KG1 (cell line): ENCODE data around the gene TTLL7.

Source experiments
- DNase-seq: peaks from one replicate; lab custom pipeline; 2025; lab: John Stamatoyannopoulos, UW

The TTLL7 gene, protein sequence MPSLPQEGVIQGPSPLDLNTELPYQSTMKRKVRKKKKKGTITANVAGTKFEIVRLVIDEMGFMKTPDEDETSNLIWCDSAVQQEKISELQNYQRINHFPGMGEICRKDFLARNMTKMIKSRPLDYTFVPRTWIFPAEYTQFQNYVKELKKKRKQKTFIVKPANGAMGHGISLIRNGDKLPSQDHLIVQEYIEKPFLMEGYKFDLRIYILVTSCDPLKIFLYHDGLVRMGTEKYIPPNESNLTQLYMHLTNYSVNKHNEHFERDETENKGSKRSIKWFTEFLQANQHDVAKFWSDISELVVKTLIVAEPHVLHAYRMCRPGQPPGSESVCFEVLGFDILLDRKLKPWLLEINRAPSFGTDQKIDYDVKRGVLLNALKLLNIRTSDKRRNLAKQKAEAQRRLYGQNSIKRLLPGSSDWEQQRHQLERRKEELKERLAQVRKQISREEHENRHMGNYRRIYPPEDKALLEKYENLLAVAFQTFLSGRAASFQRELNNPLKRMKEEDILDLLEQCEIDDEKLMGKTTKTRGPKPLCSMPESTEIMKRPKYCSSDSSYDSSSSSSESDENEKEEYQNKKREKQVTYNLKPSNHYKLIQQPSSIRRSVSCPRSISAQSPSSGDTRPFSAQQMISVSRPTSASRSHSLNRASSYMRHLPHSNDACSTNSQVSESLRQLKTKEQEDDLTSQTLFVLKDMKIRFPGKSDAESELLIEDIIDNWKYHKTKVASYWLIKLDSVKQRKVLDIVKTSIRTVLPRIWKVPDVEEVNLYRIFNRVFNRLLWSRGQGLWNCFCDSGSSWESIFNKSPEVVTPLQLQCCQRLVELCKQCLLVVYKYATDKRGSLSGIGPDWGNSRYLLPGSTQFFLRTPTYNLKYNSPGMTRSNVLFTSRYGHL

DNA sequence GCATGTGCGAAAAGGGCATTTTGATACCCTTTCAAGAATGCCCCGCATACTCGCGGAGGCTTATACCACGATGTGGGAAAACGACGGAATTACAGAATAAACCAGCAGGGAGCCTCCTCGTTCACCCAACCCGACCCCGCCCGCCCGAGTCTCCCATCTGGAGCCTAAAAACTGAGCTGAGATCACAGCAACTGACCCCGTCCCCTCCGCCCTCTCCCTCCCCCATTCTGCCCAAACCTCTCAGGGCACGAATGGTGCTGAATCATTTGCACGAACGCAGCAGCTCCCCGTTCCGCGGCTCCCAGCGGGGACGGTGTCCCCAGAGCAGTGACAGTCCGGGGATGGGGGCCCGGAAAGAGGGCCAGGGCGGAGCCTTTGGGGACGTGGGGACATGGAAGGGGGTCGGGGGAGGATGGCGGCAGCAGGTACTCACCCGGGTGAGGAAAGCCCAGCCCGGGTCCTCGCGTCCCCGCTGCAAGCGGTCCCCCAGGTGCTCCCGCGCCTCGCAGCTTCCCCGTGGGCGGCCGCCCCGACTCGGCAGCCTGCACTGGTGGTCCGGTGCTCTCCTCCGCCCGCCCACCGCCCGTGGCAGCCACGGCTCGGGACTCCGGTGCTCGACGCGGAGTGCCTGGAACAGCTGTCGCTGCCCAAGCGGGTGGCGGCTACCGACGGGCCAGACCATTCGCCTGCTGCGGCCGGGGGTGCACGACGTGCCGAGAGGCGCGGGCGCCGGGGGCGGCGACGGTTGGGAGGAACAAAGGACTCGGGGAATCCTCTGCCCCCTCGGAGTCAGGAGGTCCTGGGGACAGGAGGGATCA lies at the start of gene TTLL7:
TSS of gene TTLL7 (minus strand) at position 635 of the 818 bp plus-strand sequence. CDS start 46,921 bp downstream, outside the sequence.
- peak; percentile 25 for DNase-seq

DNA sequence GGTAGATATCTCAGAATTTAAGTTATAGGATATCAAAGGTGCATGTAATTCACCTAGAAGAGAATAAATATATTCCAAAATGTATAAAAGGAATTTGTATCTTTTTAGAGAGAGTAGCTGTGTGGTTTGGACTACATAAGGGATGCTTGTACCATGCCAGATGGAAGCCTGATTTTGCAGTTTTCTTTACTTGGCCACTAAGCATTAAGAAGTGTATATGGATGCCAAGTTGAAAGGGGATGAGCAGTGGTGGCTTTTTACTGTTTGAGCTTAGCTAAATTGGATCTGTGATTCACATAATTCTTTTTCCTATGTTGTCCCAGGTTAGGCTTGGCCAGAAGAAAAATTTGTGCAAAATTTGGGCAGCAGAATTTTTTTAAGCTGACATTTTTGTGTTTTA lies 43.5 kb upstream of the TTLL7 start:
- DNase-seq = no peak

- no peak for DNase-seq
Observed at GRCh38 chr1:84037758-84038611, 39.1 kb upstream of the TTLL7 start.

GRCh38 chr1:84031802-84032327 lies 32.9 kb upstream of the TTLL7 start:
- DNase-seq = no peak

GRCh38 chr1:84027368-84027767 lies 28.4 kb upstream of the TTLL7 start:
- no peak for DNase-seq

GRCh38 chr1:84025966-84026365 lies 27.0 kb upstream of the TTLL7 start:
- DNase-seq = no peak

- no peak for DNase-seq
Observed at GRCh38 chr1:84021822-84022221, 22.9 kb upstream of the TTLL7 start.

- DNase-seq = no peak
Observed at GRCh38 chr1:84020151-84020550, 21.2 kb upstream of the TTLL7 start.

DNA sequence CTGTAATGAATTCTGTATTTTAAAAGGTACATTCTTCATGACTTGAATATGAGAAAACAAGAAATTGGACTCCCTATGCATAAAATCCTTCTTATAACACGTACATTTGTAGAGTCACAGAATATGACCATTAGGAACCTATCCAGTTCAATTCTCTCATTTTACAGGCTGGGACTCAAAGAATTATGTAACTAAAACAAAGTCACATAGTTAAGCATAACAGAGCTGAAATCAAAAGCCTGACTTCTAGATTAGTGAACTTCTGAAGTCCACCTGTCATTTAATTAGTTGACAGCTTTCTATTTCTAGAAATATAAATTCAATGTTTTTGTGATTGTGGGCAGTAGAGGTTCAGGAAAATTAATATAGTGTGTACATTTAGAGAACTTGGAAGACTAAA lies 20.3 kb upstream of the TTLL7 start:
- DNase-seq = no peak

DNA sequence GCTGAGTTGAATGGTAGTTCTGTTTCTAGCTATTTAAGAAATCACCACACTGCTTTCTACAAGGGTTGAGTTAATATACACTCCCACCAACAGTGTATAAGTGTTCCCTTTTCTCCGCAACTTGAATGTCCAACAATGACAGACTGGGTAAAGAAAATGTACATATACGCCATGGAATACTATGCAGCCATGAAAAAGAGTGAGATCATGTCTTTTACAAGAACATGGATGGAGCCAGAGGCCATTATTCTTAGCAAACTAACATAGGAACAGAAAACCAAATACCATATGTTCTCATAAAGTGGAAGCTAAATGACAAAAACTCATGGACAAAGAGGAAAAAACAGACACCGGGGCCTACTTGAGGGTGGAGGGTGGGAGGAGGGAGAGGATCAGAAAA lies 14.8 kb upstream of the TTLL7 start:
- DNase-seq = no peak

DNA sequence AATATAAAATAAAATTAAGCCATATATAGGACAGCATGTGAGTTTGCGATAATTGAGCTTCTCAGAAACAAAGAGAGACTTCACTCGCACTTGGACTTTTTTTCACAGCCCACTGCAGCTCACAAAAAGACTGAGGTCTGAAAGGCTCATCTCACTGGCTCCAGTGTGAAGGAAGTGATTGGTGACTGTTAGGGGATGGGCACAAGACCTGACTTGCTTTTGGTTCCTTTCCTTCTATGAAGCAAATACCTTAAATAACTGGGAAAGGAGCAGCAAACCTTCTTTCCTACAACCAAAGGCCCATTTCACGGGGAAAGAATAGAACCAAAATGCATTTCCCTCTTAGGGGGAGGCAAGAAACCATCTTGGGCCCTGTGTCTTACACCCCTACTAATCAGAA lies 13.1 kb upstream of the TTLL7 start:
- DNase-seq = no peak

DNA sequence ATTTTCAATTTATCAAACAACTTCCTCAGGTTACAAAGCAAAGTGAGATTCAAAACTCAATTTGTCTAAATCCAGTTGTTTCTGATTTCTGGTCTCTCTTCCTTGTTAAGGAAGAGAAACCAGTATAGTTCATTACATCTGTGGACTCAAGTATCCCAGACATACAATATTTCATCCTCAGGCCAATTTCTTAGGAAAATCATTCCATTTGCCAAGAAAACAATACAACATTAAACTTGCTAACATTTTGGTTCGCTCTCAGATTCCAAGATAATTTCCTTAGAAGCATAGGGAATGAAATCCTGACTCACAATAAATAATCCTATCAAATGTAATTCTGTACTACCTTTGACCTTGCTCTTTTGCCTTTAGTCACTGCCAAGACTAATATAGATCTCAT lies 11.2 kb upstream of the TTLL7 start:
- no peak for DNase-seq

DNA sequence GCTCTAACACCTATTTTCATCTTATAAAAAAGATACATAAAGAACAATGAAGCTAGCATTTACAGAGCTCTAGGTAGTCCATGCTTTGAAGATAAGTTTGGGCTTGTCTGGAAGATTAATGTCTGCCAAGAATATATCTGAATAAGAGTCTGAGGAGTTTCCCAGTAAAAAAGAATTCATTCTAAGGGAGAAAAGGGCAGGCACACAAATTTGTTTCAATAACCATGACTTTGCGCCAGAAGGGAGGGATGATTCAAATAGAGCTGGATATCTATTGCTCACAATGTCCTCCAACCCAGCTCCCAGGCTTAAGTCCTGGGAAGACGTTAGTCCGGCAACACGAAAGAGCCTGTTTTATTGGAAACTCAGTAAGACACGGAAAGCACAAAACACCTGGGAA lies 9.7 kb upstream of the TTLL7 start:
- DNase-seq = no peak

DNA sequence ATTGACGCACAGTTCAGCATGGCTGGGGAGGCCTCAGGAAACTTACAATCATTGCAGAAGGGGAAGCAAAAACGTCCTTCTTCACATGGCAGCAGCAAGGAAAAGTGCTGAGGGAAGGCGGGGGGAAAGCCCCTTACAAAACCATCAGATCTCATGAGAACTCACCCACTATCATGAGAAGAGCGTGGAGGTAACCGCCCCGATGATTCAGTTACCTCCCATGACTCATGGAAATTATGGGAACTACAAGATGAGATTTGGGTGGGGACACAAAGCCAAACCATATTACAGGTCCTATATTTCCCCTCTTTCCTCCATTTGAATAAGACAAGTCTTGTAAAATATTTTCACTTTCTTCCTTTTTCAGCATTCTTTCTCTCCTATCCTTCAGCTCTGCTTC lies 7.7 kb upstream of the TTLL7 start:
- DNase-seq = no peak

- no peak for DNase-seq
Observed at GRCh38 chr1:84001501-84001900, 2.6 kb upstream of the TTLL7 start.

DNA sequence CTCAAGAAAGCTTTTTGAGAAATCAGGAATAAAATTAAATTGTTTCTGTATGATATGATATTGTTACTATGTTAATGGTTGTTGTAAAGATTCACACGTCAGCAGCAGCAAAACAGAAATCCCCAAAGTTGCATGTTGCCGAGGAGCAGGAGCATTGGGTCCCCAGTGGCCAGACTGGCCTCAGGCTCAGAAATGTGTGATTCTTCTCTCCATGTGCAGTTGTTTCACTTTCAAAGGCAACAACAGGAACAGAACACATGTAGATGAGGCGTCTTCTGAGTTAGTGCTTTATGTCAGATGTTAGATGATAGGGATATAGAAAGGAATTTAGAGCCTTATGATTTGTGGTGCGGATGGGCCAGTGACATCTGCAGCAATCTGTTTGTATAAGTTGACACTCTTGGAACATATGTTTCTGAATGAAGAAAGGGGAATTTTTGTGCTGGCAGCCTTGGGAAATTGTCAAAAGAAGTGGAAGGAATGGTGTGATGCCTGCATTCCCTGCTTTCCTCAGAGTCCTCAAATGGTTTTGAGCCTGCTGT lies 2.1 kb upstream of the TTLL7 start:
- DNase-seq = no peak

GRCh38 chr1:84000196-84000885 lies 1.4 kb upstream of the TTLL7 start:
- no peak for DNase-seq

GRCh38 chr1:83999316-83999819 lies 436 bp upstream of the TTLL7 start:
- DNase-seq = no peak

DNA sequence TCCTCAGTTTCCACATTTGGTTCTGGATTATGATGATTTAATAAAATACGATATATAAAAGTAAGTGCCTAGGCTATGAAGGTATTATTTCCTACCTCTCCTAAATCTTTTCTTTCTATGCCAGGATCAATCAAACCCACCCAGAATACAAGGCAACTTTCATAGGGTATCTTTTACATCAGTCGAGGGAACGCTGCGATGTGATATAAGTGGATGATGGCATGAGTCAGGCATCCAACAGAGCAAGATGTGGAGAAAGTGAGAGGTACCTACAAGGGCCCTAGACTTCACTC lies 781 bp downstream of the TTLL7 start:
- DNase-seq = no peak

GRCh38 chr1:83997631-83998030 lies 1.3 kb downstream of the TTLL7 start:
- no peak for DNase-seq
